Measurements from ENCODE around the gene LCMT1. TPM values are rescaled to one million over a fixed set of nuclear protein-coding genes. Genes with fewer than 3 reads are reported as not detected.

Gene LCMT1
- total and polyA plus RNA-seq, 2 of the 13 experiments (the other 11 are each of a cell fraction or from before 2014, with no cell fraction given) = 41.2 to 48.7 TPM

- TF ChIP-seq KAT8 (CRISPR knock-in tag; IDR thresholded peaks at IDR 0.05) = peak; percentile 41; the same call in 1 of the 2 replicates
- TF ChIP-seq, protein P1, sequence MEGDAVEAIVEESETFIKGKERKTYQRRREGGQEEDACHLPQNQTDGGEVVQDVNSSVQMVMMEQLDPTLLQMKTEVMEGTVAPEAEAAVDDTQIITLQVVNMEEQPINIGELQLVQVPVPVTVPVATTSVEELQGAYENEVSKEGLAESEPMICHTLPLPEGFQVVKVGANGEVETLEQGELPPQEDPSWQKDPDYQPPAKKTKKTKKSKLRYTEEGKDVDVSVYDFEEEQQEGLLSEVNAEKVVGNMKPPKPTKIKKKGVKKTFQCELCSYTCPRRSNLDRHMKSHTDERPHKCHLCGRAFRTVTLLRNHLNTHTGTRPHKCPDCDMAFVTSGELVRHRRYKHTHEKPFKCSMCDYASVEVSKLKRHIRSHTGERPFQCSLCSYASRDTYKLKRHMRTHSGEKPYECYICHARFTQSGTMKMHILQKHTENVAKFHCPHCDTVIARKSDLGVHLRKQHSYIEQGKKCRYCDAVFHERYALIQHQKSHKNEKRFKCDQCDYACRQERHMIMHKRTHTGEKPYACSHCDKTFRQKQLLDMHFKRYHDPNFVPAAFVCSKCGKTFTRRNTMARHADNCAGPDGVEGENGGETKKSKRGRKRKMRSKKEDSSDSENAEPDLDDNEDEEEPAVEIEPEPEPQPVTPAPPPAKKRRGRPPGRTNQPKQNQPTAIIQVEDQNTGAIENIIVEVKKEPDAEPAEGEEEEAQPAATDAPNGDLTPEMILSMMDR (CRISPR knock-in tag; IDR thresholded peaks at IDR 0.05) = peak; percentile 67
- TF ChIP-seq SIX1 (CRISPR knock-in tag; IDR thresholded peaks at IDR 0.05; ENCODE audit: borderline replicate concordance) = no peak
- peak; percentile 34 for TF ChIP-seq XRCC5 (optimal IDR thresholded peaks at IDR 0.05; ENCODE audit: low read length)
- TF ChIP-seq ZNF329 (CRISPR knock-in tag; IDR thresholded peaks at IDR 0.05; ENCODE audit: low read depth) = no peak
- no peak for TF ChIP-seq SP1 (IDR thresholded peaks at IDR 0.05)
- TF ChIP-seq SP1 (CRISPR knock-in tag; IDR thresholded peaks at IDR 0.05) = no peak
- TF ChIP-seq HNRNPUL1 (IDR thresholded peaks at IDR 0.05; ENCODE audit: low read depth, low read length) = no peak
- TF ChIP-seq NCOA1 (CRISPR knock-in tag; IDR thresholded peaks at IDR 0.05) = no peak
- no peak for TF ChIP-seq ZNF879 (CRISPR knock-in tag; IDR thresholded peaks at IDR 0.05)
- TF ChIP-seq SATB2 (CRISPR knock-in tag; IDR thresholded peaks at IDR 0.05) = no peak
- no peak for TF ChIP-seq RARG (CRISPR knock-in tag; IDR thresholded peaks at IDR 0.05; ENCODE audit: low read depth)
- no peak for TF ChIP-seq KDM6A (CRISPR knock-in tag; IDR thresholded peaks at IDR 0.05; ENCODE audit: low read depth)
- no peak for TF ChIP-seq MAFF (IDR thresholded peaks at IDR 0.05; ENCODE audit: low read depth, low read length)
- TF ChIP-seq ZNF432 (CRISPR knock-in tag; IDR thresholded peaks at IDR 0.05; ENCODE audit: borderline replicate concordance) = no peak
- no peak for TF ChIP-seq ZNF207 (IDR thresholded peaks at IDR 0.05; ENCODE audit: borderline replicate concordance)
- no peak for TF ChIP-seq POLR2AphosphoS5 (IDR thresholded peaks at IDR 0.05; ENCODE audit: low read depth, low read length)
- no peak for TF ChIP-seq U2AF1 (optimal IDR thresholded peaks at IDR 0.05; ENCODE audit: low read depth, low read length)
- no peak for TF ChIP-seq ZFP36L2 (CRISPR knock-in tag; IDR thresholded peaks at IDR 0.05)
- TF ChIP-seq ZSCAN12 (CRISPR knock-in tag; IDR thresholded peaks at IDR 0.05) = no peak
- no peak for TF ChIP-seq PATZ1 (CRISPR knock-in tag; IDR thresholded peaks at IDR 0.05)
- TF ChIP-seq HOXA9 (CRISPR knock-in tag; IDR thresholded peaks at IDR 0.05; ENCODE audit: borderline replicate concordance) = no peak
- TF ChIP-seq ZNF766 (CRISPR knock-in tag; IDR thresholded peaks at IDR 0.05; ENCODE audit: borderline replicate concordance) = no peak
- TF ChIP-seq ZNF282 (IDR thresholded peaks at IDR 0.05; ENCODE audit: partially characterized antibody) = no peak
- TF ChIP-seq EP300 (IDR thresholded peaks at IDR 0.05; ENCODE audit: low read depth in 2 of 2, low read length in 2 of 2) = no peak
- TF ChIP-seq EP300 (CRISPR knock-in tag; IDR thresholded peaks at IDR 0.05; ENCODE audit: borderline replicate concordance) = no peak
- TF ChIP-seq, protein P2, sequence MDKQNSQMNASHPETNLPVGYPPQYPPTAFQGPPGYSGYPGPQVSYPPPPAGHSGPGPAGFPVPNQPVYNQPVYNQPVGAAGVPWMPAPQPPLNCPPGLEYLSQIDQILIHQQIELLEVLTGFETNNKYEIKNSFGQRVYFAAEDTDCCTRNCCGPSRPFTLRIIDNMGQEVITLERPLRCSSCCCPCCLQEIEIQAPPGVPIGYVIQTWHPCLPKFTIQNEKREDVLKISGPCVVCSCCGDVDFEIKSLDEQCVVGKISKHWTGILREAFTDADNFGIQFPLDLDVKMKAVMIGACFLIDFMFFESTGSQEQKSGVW (CRISPR knock-in tag; IDR thresholded peaks at IDR 0.05; ENCODE audit: borderline replicate concordance) = no peak
- no peak for TF ChIP-seq E2F1 (CRISPR knock-in tag; IDR thresholded peaks at IDR 0.05)
- TF ChIP-seq CENPT (CRISPR knock-in tag; IDR thresholded peaks at IDR 0.05; ENCODE audit: low read depth) = no peak
Observed at GRCh38 chr16:25108054-25108453, 3.5 kb upstream of the LCMT1 start (continued).
